Stimulated activated CD8-positive, alpha-beta memory T cell treated with anti-CD3 and anti-CD28 coated beads, Interleukin-12 subunit alpha, Interleukin-12 subunit beta, amount 100 ng/mL, for 24 hours (primary cell): Measurements from ENCODE around the gene MYLK.
"Not testable (repeated sequence)": the region's sequence is repeated elsewhere in the genome, so short reads cannot be mapped to it uniquely, and the experiment has no call there.

ENCODE experiments used
- DNase-seq: peaks from one replicate; pipeline ENCODE4 v3.0.0-alpha.2; 2020; ENCODE audit errors: extremely low read depth

MYLK gene

DNA sequence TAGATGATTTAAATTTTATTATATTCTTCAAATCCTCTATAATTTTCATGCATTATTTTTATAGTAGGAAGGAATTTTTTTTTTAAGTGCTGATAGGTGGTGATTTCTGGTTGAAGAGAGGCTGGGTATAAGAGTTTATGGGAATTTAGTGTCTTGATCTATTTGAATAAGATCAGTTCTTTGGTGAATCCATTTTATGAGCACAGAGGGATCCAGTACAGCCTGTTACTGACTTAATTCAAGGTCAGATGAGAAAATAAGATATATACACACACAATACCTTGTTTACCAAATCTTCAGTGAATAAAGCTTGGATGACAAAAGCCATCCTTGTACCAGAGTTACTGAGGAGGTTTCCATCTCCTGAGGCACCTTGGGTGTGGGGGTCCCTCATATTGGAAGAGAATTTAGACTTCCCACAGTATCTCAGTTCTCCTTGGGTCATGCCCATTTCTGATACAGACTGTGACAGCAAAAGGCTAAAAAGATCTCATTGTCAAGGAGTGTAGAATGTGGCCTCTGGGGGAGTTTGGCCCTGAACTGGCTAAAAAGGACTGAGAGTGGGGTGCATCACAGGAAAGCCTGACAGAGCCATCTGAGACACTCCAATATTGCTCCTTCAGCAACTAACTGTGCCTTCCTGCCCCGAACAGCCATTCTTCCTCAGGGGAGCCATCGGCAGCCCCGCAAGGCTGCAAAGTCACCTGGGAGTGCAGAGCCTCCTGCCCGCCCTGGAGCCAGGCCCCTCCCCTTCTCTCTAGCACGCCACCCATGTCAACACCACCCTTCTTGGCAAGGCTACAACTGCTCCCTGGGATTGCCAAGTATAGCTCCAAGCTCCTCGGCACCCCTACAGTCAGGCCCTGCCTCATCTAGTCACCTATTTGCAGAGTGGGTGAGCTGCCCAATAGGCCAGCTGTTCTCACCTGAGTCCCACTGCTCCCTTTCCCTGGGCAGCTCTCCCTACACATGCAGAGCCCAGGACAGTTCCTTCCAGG is 256.2 kb downstream of the MYLK start:
- no peak for DNase-seq

DNA sequence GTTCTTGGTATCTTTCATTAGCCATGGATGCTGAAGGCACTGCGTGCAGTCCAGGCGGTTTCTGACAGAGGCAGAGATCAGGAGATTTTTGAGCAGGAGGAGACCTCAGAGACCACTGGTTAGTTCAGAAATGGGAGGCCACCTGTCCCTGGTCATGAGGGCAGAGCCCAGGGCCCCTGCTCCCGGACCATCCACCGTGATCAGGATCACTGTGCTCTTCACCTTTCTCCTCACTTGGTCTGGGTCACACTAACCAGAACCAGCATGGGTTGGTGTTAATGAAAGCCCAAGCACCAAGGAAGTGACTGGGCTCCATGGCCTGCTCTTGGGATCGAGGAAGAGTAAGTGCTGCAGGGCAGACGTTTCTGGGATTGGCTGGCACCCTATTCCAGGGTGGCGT is 257.3 kb downstream of the MYLK start:
- DNase-seq: no peak

- DNase-seq: no peak
Observed at GRCh38 chr3:123624302-123624701, 259.8 kb downstream of the MYLK start.

DNA sequence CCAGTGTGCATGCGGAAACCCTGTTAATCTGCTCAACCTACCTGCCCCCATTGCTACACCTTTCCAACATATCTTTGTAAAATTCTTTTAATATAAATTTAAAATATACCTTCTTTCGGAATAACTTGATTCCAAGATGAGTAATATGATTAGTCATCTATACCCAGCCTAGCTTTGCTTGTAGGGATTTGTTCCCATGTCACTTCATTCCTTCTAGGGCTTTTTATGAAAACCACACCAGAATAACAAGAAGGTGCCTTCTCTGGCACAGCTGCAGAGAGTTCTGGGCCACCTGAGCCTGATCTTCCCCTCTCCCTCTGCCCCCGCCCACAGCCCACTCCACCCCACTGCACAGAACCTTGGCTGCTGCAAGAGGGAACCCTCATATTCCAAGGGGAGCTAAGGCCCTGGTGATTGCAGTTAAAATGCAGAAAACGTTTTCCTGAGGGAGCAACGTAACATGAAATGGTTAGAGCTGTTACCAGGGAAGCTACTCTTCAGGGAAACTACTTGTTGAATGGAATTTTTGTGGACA is 260.7 kb downstream of the MYLK start:
- no peak for DNase-seq

GRCh38 chr3:123622766-123623165 is 261.4 kb downstream of the MYLK start:
- DNase-seq: no peak

GRCh38 chr3:123621850-123622189 is 262.3 kb downstream of the MYLK start:
- DNase-seq: no peak

DNA sequence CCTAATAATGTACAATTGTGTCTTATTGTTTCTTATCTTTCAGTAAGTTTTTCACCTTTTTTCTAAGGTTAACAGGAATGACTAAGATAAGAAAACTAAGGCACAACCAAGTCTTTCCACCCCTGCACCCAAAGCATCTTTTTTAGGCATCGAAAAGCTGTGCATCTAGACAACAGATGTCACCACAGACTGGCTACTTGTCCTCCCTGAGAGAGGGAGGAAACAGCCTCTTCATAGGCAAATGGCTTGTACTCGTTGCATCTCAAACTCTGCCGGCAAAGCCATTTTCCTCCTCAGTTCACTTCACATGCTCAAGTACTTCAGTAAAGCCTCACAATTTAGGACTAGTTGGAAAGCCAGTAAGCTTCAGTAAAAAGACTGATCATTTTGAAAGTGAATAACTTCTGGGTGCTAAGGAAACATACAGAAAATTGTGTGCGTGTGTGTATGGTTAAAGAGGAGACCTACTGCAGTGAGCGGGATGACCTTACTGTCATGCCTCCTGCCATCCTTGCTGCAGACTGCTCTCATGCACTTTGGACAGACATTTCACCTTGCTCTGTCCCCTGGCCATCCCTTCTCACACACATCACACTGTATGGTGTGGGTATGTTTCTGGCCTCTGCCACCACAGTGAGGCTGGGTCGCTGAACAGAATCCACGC is 262.8 kb downstream of the MYLK start:
- DNase-seq: no peak

DNA sequence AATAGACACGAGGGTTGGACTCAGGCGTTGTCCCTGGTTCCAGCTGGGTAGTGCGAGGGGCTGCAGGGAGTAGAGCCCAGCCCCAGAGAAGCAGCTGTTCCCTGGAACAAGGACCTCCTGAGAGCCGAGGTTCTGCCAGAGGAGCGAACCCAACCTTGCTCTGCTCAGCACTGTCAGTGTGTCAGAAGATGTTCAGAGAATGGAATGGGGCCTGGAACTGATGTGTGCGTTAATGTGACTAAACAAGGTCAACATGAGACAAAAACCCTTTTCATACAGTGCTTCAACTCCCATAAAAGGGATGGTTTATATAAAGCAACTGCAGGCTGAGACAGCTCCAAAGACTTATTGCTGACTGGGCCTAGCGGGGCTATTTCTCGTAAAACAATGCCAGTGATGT is 263.8 kb downstream of the MYLK start:
- DNase-seq: no peak

DNA sequence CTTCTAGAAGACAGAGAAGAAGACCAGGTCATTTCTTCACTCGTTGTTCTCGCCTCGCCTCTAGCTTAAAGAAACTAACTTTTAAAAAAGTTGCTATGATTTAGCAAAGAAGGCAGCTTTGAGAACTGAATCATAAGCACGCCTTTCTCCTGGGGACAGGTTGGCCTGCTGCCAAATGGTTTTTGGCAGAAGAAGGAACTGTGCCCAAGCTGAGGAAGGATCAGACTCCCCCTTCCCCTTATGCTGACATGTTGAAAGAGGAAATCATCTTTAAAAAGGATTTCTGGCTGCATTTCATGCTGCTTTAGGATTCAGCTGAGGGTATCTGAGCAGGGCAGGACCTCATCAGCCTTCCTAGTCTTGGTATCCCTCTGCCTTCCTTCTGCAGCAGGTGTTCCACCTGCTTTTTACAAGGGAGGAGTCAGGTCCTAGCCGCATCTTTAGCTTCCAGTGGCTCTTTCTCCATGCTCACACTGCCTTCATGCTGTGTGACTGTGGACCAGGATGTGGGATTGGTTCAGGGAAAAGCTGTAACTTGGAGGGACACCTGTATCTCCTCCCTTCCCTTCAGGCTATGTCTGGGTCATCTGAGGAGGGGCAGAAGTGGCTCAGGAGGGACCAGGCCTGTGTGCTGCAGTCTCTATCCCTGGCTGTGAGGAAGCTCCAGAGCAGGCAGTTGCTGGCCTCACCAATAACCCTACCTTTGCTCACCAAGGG is 265.2 kb downstream of the MYLK start:
- DNase-seq: no peak

- DNase-seq: no peak
Observed at GRCh38 chr3:123618076-123618708, 265.9 kb downstream of the MYLK start.

GRCh38 chr3:123616593-123616992 is 267.5 kb downstream of the MYLK start:
- DNase-seq: no peak

GRCh38 chr3:123613543-123613942 is 270.6 kb downstream of the MYLK start:
- DNase-seq: no peak

- not testable (repeated sequence) for DNase-seq
Observed at GRCh38 chr3:123611674-123612073, 272.5 kb downstream of the MYLK start.

DNA sequence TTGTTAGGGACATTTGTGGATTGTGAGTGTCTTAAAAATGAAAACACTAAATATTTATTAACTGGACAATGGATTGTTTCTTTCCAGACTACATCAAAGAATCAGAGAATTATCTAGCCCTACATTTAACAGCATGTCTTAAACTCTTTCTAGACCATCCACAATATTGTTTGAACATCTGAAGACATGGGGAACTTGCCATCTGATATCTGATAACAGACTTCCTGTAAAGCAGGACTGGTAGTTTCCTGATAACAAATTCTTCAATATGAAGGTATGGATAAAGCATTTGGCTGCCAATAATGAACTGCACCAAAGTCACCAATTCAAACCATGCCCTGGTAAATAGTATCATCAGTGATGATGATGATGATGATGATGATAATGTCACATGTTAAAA is 273.1 kb downstream of the MYLK start:
- DNase-seq: no peak

GRCh38 chr3:123610331-123610730 is 273.8 kb downstream of the MYLK start:
- no peak for DNase-seq

GRCh38 chr3:123609063-123609462 is 275.1 kb downstream of the MYLK start:
- no peak for DNase-seq

DNA sequence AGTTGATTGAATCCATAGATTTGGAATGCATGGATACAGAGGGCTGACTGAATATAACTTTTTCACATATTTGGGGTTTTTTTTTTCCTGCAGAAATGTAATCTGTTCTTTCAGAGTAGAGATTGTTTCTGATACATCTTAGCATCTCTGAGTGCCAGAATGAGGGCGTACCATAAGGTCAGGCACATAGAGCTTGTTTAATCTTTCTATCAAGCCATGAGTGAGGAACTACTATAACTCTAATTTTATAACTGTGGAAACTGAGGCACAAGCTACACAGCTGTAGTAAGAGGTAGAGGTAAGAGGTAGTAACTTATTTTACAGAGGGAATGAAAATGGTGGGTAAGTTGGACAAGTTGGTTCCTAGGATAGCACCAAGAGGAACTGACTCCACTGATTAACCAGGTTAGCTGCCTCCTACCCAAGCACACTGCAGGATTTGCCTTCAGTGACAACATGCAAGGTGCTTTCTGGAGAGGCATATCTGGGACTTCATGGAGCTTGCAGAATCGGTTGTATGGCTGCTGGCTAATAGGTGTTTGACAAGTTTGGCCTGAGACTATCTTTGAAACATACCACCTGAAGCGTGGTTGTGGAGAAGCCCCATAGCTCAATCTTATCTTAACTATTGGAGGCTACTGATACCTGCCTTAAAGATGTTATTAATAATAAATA is 275.7 kb downstream of the MYLK start:
- no peak for DNase-seq

GRCh38 chr3:123606527-123606926 is 277.6 kb downstream of the MYLK start:
- no peak for DNase-seq

DNA sequence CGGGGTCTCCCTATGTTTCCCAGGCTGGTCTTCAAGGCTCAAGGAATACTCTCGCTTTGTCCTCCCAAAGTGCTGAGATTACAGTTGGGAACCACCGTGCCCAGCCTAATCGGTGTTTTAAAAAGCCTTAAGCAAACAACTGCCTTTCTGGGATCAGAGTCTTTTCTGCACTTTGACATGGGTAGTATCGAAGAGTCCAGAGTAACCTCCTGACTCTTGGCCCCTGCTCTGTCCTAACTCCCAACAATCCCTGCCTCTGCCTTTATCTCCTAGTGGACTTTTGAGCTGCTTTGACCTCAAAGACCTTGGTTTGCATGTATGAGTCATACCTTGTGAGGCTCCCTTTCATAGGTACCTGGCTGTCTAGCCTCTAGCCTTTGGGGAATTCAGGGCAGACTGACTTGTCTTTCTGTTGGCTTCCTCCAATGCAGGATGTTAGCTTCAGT is 278.3 kb downstream of the MYLK start:
- DNase-seq: no peak

- not testable (repeated sequence) for DNase-seq
Observed at GRCh38 chr3:123603153-123603552, 281.0 kb downstream of the MYLK start.

GRCh38 chr3:123602325-123602724 is 281.8 kb downstream of the MYLK start:
- DNase-seq: no peak
